SK-N-SH (cell line): ENCODE results near the gene GLI2. TPM values are rescaled to one million over a fixed set of nuclear protein-coding genes. Genes with fewer than 3 reads are reported as not detected.

Experiments used
- CTCF ChIA-PET: fragments of 300-600, 350-600 bp; formaldehyde crosslinking; extraction: SDS; loops from one replicate; lab custom pipeline; 2021; lab: Yijun Ruan, JAX
- POLR2A ChIA-PET: fragments of 350-600 bp; sonication (Branson Sonifier 250); formaldehyde crosslinking; extraction: SDS; loops from one replicate; lab custom pipeline; 2020; ENCODE audit warnings: antibody characterized with exemption, inconsistent platforms; lab: Yijun Ruan, JAX
- DNase-seq: peaks from one replicate; pipeline ENCODE4 v3.0.0; 2012
- H2AFZ ChIP-seq: fragments of 200-600 bp; sonication (generic); 2 replicates; pipeline ENCODE4 v1.8.1; 2016; ENCODE audit warnings: antibody characterized with exemption, mild to moderate bottlenecking, low read depth
- H3F3A ChIP-seq: fragments of 200-600 bp; sonication (generic); replicated peaks from 2 replicates; pipeline ENCODE3; 2016; ENCODE audit warnings: antibody characterized with exemption, mild to moderate bottlenecking; ENCODE audit not compliant: insufficient read depth
- H3K27ac ChIP-seq, 2 experiments: fragments of 200-500 bp in 1 of 2; fragments of 200-600 bp in 1 of 2; sonication (Bioruptor generic) in 1 of 2; sonication (generic), shearing (Covaris generic) in 1 of 2; 2 replicates each; pipeline versions ENCODE4 v1.5.1 to v1.6.1; 2014 to 2016; ENCODE audit warnings: low read depth in 2 of 2, inconsistent platforms in 1 of 2, low read length in 1 of 2, mild to moderate bottlenecking in 1 of 2, mixed read lengths in 1 of 2
- H3K27me3 ChIP-seq: fragments of 200-600 bp; sonication (generic), shearing (Covaris generic); 2 replicates; pipeline ENCODE4 v1.6.1; 2016; ENCODE audit warnings: mixed run types; ENCODE audit not compliant: insufficient read depth
- H3K36me3 ChIP-seq, 2 experiments: fragments of 200-500 bp in 1 of 2; fragments of 200-600 bp in 1 of 2; sonication (Bioruptor generic) in 1 of 2; sonication (generic) in 1 of 2; replicated peaks in 1 of 2; 2 replicates each; pipeline versions ENCODE3 to v1.5.1; 2014 to 2016; ENCODE audit warnings: low read length in 1 of 2, mild to moderate bottlenecking in 1 of 2; ENCODE audit not compliant: insufficient read depth in 2 of 2, control insufficient read depth in 1 of 2
- H3K4me1 ChIP-seq, 2 experiments: fragments of 200-500 bp in 1 of 2; fragments of 200-600 bp in 1 of 2; sonication (Bioruptor generic) in 1 of 2; sonication (generic), shearing (Covaris generic) in 1 of 2; 2 replicates each; pipeline versions ENCODE4 v1.5.1 to v1.6.1; 2014 to 2016; ENCODE audit warnings: low read depth in 1 of 2, low read length in 1 of 2, mixed run types in 1 of 2; ENCODE audit not compliant: insufficient read depth in 2 of 2, control insufficient read depth in 1 of 2
- H3K4me2 ChIP-seq: fragments of 200-600 bp; sonication (generic), shearing (Covaris generic); 2 replicates; pipeline ENCODE4 v1.6.1; 2017; ENCODE audit warnings: mixed run types
- H3K4me3 ChIP-seq, 2 experiments: fragments of 200-500 bp in 1 of 2; fragments of 200-600 bp in 1 of 2; sonication (Bioruptor generic) in 1 of 2; sonication (generic), shearing (Covaris generic) in 1 of 2; 2 replicates each; pipeline versions ENCODE4 v1.5.1 to v1.8.1; 2014 to 2016; ENCODE audit warnings: low read depth in 2 of 2, inconsistent platforms in 1 of 2, low read length in 1 of 2, mild to moderate bottlenecking in 1 of 2, mixed read lengths in 1 of 2, moderate library complexity in 1 of 2
- H3K79me2 ChIP-seq: fragments of 200-600 bp; sonication (generic); 2 replicates; pipeline ENCODE4 v1.8.1; 2017; ENCODE audit warnings: mild to moderate bottlenecking; ENCODE audit not compliant: insufficient read depth
- H3K9ac ChIP-seq: fragments of 200-600 bp; sonication (generic); 2 replicates; pipeline ENCODE4 v1.6.1; 2017; ENCODE audit warnings: mixed run types
- H3K9me2 ChIP-seq: fragments of 200-600 bp; sonication (generic); 2 replicates; pipeline ENCODE4 v1.6.1; 2017; ENCODE audit warnings: mixed run types
- H3K9me3 ChIP-seq: fragments of 200-600 bp; sonication (generic); 2 replicates; pipeline ENCODE4 v1.6.1; 2017; ENCODE audit warnings: mixed run types, mild to moderate bottlenecking, moderate library complexity
- H4K20me1 ChIP-seq: fragments of 200-600 bp; sonication (generic); 2 replicates; pipeline ENCODE4 v1.6.1; 2017; ENCODE audit warnings: mild to moderate bottlenecking, mixed run types; ENCODE audit not compliant: insufficient read depth
- CHD2 ChIP-seq: fragments of 150-350 bp; IDR thresholded peaks from 2 replicates; pipeline ENCODE4 v1.6.1; 2018; ENCODE audit warnings: low read length; ENCODE audit not compliant: partially characterized antibody
- EP300 ChIP-seq, 2 experiments: IDR thresholded peaks; 2 replicates each; pipeline versions ENCODE4 v1.4.0 to v1.6.1; 2012; ENCODE audit warnings: borderline replicate concordance in 1 of 2, low read depth in 1 of 2, low read length in 1 of 2
- FOSL2 ChIP-seq: IDR thresholded peaks from 2 replicates; pipeline ENCODE4 v1.4.0; 2012; ENCODE audit warnings: low read depth, mild to moderate bottlenecking, moderate library complexity, borderline replicate concordance
- FOXJ3 ChIP-seq: sonication (generic); formaldehyde crosslinking; IDR thresholded peaks from 2 replicates; pipeline ENCODE4 v1.5.1; 2020; ENCODE audit warnings: mild to moderate bottlenecking, missing genetic modification reagents
- GABPA ChIP-seq: IDR thresholded peaks from 2 replicates; pipeline ENCODE4 v1.4.0; 2012; ENCODE audit warnings: low read depth, mild to moderate bottlenecking
- JUND ChIP-seq: IDR thresholded peaks from 2 replicates; pipeline ENCODE4 v1.4.0; 2012
- MEF2A ChIP-seq: IDR thresholded peaks from 2 replicates; pipeline ENCODE4 v1.4.0; 2012; ENCODE audit warnings: low read depth, borderline replicate concordance
- POLR2AphosphoS5 ChIP-seq: IDR thresholded peaks from 2 replicates; pipeline ENCODE4 v1.6.1; 2012; ENCODE audit warnings: low read depth, low read length
- SMC3 ChIP-seq: IDR thresholded peaks from 2 replicates; pipeline ENCODE4 v1.6.1; 2012; ENCODE audit warnings: low read depth, low read length, improper control_type of control experiment
- TCF12 ChIP-seq: IDR thresholded peaks from 2 replicates; pipeline ENCODE4 v1.4.0; 2012
- WGBS: methylation state at CpG from one replicate; pipeline ENCODE4 v1.1.6; 2017; ENCODE audit warnings: low lambda C conversion rate; 5-methylcytosine and 5-hydroxymethylcytosine counted together
- polyA plus RNA-seq, 3 experiments: library from polyadenylated mRNA; depleted of rRNA; stranded (reverse); fragments of >200 nt; gene quantifications; 2 replicates each; pipeline ENCODE4 v1.2.3, GENCODE V29; 2012
- TF ChIP-seq, protein P1 (sequence below): fragments of 150-350 bp; IDR thresholded peaks from 2 replicates; pipeline ENCODE4 v1.6.1; 2017; ENCODE audit warnings: antibody characterized with exemption, low read length, low read depth, borderline replicate concordance
- TF ChIP-seq, protein P2 (sequence below): fragments of 150-350 bp; IDR thresholded peaks from 2 replicates; pipeline ENCODE4 v1.6.1; 2016; ENCODE audit warnings: mild to moderate bottlenecking, low read depth, low read length
- TF ChIP-seq, protein P3 (sequence below): IDR thresholded peaks from 2 replicates; pipeline ENCODE4 v1.6.1; 2012; ENCODE audit warnings: mild to moderate bottlenecking, low read depth, low read length, moderate library complexity

Gene GLI2
- polyA plus RNA-seq, 1 of the 3 experiments (the other 2 are of a cell fraction), result 3.4 TPM

DNA sequence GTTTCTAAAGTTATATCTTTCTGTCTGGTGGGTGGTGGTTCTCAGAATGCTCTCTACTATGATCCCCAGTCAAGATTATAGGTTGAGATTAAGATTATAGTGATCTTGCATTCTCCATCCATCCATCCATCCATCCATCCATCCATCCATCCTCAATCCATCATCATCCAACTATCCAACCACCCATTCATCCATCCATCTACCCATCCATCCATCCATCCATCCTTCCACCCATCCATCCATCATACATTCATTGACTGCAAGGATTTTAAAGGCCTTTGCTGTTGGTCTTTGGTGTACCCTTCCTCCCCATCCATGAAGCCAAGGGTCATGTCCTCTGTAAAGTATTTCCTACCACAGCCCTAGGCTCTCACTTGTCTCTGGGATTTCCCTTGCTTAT is 13.1 kb downstream of the GLI2 start:
- no peak overlapping the region for H3K4me2 ChIP-seq
- H3K9ac ChIP-seq, result no peak overlapping the region
- H3K4me3 ChIP-seq, result no peak overlapping the region
- no peaks in the 10 kb centered on the region for H3K9me2 ChIP-seq
- H4K20me1 ChIP-seq, result peaks cover 39% of the 10 kb centered on the region
- DNase-seq, result no peak
- no peak overlapping the region for H2AFZ ChIP-seq
- H3F3A ChIP-seq, result peaks cover 6% of the 10 kb centered on the region
- H3K9me3 ChIP-seq, result no peaks in the 10 kb centered on the region
- no peaks in the 10 kb centered on the region for H3K36me3 ChIP-seq
- TF ChIP-seq, protein P1, sequence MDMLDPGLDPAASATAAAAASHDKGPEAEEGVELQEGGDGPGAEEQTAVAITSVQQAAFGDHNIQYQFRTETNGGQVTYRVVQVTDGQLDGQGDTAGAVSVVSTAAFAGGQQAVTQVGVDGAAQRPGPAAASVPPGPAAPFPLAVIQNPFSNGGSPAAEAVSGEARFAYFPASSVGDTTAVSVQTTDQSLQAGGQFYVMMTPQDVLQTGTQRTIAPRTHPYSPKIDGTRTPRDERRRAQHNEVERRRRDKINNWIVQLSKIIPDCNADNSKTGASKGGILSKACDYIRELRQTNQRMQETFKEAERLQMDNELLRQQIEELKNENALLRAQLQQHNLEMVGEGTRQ, result no peak
- TF ChIP-seq POLR2AphosphoS5 (no peak), MEF2A (no peak), CHD2 (no peak), JUND (no peak)
- TF ChIP-seq, protein P2, sequence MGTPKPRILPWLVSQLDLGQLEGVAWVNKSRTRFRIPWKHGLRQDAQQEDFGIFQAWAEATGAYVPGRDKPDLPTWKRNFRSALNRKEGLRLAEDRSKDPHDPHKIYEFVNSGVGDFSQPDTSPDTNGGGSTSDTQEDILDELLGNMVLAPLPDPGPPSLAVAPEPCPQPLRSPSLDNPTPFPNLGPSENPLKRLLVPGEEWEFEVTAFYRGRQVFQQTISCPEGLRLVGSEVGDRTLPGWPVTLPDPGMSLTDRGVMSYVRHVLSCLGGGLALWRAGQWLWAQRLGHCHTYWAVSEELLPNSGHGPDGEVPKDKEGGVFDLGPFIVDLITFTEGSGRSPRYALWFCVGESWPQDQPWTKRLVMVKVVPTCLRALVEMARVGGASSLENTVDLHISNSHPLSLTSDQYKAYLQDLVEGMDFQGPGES, result no peak
- TF ChIP-seq, protein P3, sequence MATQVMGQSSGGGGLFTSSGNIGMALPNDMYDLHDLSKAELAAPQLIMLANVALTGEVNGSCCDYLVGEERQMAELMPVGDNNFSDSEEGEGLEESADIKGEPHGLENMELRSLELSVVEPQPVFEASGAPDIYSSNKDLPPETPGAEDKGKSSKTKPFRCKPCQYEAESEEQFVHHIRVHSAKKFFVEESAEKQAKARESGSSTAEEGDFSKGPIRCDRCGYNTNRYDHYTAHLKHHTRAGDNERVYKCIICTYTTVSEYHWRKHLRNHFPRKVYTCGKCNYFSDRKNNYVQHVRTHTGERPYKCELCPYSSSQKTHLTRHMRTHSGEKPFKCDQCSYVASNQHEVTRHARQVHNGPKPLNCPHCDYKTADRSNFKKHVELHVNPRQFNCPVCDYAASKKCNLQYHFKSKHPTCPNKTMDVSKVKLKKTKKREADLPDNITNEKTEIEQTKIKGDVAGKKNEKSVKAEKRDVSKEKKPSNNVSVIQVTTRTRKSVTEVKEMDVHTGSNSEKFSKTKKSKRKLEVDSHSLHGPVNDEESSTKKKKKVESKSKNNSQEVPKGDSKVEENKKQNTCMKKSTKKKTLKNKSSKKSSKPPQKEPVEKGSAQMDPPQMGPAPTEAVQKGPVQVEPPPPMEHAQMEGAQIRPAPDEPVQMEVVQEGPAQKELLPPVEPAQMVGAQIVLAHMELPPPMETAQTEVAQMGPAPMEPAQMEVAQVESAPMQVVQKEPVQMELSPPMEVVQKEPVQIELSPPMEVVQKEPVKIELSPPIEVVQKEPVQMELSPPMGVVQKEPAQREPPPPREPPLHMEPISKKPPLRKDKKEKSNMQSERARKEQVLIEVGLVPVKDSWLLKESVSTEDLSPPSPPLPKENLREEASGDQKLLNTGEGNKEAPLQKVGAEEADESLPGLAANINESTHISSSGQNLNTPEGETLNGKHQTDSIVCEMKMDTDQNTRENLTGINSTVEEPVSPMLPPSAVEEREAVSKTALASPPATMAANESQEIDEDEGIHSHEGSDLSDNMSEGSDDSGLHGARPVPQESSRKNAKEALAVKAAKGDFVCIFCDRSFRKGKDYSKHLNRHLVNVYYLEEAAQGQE, result no peak
- H3K79me2 ChIP-seq, result peaks cover 87% of the 10 kb centered on the region
- ChIA-PET POLR2A (no interaction called here), CTCF (interaction anchor here (1.0 to 1.2 kb wide), 2 partner anchors 11 to 13 kb away, joined by 5 read pairs; partner anchors contain the start of gene GLI2)
- no peak overlapping the region for H3K27ac ChIP-seq
- no peaks in the 10 kb centered on the region for H3K27me3 ChIP-seq
- peaks cover 0 to 7% of the 10 kb centered on the region in 2 experiments; a peak in 1 of 4 replicates for H3K4me1 ChIP-seq

DNA sequence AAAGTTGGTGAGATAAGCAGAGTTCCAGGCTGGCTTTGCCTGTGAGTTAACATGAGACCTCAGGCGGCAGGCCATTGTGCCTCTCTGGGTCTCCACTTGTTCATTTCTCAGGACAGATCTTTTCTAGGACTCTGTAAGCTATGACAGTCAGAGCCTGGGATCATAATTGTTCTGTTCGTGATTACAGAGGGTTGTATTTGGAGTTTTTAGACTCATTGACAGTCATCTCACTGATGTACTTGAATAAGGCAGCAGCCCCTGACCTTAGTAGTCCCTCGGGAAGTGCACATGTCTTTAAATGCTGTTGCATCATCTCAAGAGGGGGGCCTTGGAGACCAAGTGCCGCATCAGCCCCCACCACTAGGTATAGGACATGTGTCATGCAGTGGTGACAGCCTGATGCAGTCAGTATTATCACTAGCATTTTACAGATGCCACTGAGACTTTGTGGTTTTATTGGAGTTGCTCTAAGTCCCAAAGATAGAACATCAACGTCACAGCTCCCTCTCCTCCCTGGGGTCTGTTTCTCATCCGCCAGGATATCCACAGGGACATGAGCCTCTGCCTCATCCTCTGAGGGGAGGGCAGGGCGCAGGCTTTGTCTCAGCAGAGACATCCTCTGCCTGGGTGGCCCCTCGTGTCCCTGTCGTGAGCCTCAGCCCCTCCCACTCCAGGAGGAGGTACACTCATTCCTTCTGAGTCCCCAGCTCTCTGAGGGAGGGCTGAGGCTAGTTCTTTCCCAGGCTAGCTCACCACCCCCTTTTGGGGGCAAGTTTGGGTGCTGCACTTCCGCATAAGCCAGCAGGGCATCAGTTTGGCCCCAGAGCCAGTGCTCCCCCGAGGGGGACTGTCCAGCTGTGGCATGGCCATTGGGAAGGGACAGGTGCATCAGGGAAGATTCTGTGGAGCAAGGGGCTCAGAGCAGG is 14.1 kb downstream of the GLI2 start:
- CTCF ChIA-PET, result interaction anchor here (1.0 to 1.2 kb wide), 2 partner anchors 14 to 54 kb away, joined by 3 to 5 read pairs; partner anchors contain the start of gene GLI2
- no peaks in the 10 kb centered on the region for H3K36me3 ChIP-seq
- TF ChIP-seq GABPA (no peak), TCF12 (no peak), EP300 (IDR thresholded peaks at IDR 0.05; ENCODE audit: borderline replicate concordance in 1 of 2, low read depth in 1 of 2, low read length in 1 of 2) (no peak), SMC3 (no peak), MEF2A (no peak), FOXJ3 (no peak), FOSL2 (no peak)
- TF ChIP-seq, protein P3, result no peak

More for the DNA sequence above, 14.1 kb downstream of the GLI2 start:
- Histone ChIP-seq H3K9ac (no peak overlapping the region), H3K4me1 (peaks cover 5 to 10% of the 10 kb centered on the region in 2 experiments; a peak in 3 of 4 replicates), H3K4me2 (no peak overlapping the region), H3K9me2 (no peaks in the 10 kb centered on the region), H3F3A (peaks cover 11% of the 10 kb centered on the region), H3K4me3 (no peak overlapping the region), H4K20me1 (peaks cover 30% of the 10 kb centered on the region), H3K9me3 (no peaks in the 10 kb centered on the region), H3K79me2 (peaks cover 87% of the 10 kb centered on the region), H3K27me3 (no peaks in the 10 kb centered on the region), H3K27ac (peak overlapping the region in 1 of 2 experiments; percentile 24; a peak in 1 of 4 replicates), H2AFZ (no peak overlapping the region)
- POLR2A ChIA-PET, result no interaction called here
- no peak for DNase-seq
- 80% methylated on average over 10 of the region's 11 CpGs for WGBS
